IPS-18c (cell line): ENCODE data around the gene ZFYVE9.
"Not testable (repeated sequence)": the region's sequence is repeated elsewhere in the genome, so short reads cannot be mapped to it uniquely, and the experiment has no call there.

Experiments used
- H3K4me3 ChIP-seq: 2 replicates; pipeline ENCODE4 v1.7.0; 2013; ENCODE audit warnings: low read depth, mild to moderate bottlenecking, low read length, moderate library complexity; ENCODE audit not compliant: insufficient read depth
- H3K9me3 ChIP-seq: one replicate; pipeline ENCODE4 v1.6.1; 2013; ENCODE audit warnings: mild to moderate bottlenecking, low read length, moderate library complexity; ENCODE audit not compliant: control insufficient read depth, insufficient read depth

The ZFYVE9 gene, protein sequence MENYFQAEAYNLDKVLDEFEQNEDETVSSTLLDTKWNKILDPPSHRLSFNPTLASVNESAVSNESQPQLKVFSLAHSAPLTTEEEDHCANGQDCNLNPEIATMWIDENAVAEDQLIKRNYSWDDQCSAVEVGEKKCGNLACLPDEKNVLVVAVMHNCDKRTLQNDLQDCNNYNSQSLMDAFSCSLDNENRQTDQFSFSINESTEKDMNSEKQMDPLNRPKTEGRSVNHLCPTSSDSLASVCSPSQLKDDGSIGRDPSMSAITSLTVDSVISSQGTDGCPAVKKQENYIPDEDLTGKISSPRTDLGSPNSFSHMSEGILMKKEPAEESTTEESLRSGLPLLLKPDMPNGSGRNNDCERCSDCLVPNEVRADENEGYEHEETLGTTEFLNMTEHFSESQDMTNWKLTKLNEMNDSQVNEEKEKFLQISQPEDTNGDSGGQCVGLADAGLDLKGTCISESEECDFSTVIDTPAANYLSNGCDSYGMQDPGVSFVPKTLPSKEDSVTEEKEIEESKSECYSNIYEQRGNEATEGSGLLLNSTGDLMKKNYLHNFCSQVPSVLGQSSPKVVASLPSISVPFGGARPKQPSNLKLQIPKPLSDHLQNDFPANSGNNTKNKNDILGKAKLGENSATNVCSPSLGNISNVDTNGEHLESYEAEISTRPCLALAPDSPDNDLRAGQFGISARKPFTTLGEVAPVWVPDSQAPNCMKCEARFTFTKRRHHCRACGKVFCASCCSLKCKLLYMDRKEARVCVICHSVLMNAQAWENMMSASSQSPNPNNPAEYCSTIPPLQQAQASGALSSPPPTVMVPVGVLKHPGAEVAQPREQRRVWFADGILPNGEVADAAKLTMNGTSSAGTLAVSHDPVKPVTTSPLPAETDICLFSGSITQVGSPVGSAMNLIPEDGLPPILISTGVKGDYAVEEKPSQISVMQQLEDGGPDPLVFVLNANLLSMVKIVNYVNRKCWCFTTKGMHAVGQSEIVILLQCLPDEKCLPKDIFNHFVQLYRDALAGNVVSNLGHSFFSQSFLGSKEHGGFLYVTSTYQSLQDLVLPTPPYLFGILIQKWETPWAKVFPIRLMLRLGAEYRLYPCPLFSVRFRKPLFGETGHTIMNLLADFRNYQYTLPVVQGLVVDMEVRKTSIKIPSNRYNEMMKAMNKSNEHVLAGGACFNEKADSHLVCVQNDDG (N-terminal part only)

DNA sequence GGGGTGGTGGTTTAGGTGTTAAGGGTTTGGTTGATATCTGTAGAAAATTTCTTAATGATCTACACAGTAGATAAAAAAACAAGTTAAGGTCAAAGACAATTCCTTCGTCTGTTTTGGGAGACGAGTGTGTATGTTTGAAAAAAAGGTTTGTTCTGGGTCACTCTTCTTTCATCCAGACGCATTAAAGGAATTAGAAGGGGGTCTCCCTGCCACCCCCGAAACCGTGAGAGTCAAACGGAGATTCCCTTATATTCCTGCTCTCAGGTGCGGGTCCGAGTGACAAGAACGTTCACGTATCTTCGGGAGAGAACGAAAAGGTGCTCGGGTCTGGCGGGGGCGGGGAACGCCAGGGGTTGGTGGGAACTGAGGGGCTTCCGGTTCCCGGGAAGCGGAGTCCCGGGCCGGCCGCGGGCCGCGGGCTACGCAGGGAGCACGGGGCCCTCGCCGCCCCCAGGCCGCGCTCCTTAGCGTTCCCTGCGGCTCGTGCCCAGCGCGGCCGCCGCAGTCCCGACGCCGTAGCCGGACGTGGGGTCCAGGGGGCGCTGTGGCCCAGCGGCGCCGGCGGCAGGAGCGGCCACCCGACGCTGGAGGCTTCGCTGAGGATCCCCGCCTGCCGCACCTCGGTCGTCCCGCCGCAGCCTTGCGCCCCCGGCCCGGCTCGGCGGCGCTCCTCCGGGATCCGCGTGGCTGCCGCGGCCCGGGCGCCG is at the start of gene ZFYVE9:
Gene ZFYVE9 (plus strand): TSS at position 577 of the 707 bp plus-strand sequence. CDS start 91,118 bp downstream, outside the sequence.
- Histone ChIP-seq H3K9me3 (peaks cover 3% of the 10 kb centered on the region), H3K4me3 (peak within 1 kb of the TSS; percentile 97)

DNA sequence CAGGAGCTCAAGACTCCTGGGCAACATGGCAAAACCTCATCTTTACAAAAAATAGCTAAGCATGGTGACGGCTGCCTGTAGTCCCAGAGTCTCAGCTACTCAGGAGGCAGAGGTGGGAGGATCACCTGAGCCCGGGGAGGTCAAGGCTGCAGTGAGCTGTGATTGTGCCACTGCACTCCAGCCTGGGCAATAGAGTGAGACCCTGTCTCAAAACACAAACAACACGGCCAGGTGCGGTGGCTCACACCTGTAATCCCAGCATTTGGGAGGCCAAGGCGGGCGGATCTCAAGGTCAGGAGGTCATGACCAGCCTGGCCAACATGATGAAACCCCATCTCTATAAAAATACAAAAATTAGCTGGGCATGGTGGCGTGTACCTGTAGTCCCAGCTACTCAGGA is 47.6 kb upstream of the ZFYVE9 start:
- H3K9me3 ChIP-seq, result not testable (repeated sequence)

DNA sequence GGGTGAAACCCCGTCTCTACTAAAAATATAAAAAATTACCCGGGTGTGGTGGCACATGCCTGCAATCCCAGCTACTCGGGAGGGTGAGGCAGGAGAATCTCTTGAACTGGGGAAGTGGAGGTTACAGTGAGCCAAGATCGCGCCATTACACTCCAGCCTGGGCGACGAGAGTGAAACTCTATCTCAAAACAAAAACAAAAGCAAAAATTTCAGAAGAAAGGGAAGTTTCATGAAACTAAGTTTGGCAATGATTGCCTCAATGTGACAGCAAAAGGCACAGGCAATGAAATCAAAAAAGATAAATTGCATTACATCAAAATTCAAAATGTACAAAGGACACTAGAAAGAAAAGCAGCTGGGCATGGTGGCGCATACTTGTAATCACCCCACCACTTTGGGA is 45.7 kb upstream of the ZFYVE9 start:
- Histone ChIP-seq H3K4me3 (no peak overlapping the region), H3K9me3 (no peaks in the 10 kb centered on the region)

More for the DNA sequence above, 47.6 kb upstream of the ZFYVE9 start:
- not testable (repeated sequence) for H3K4me3 ChIP-seq

DNA sequence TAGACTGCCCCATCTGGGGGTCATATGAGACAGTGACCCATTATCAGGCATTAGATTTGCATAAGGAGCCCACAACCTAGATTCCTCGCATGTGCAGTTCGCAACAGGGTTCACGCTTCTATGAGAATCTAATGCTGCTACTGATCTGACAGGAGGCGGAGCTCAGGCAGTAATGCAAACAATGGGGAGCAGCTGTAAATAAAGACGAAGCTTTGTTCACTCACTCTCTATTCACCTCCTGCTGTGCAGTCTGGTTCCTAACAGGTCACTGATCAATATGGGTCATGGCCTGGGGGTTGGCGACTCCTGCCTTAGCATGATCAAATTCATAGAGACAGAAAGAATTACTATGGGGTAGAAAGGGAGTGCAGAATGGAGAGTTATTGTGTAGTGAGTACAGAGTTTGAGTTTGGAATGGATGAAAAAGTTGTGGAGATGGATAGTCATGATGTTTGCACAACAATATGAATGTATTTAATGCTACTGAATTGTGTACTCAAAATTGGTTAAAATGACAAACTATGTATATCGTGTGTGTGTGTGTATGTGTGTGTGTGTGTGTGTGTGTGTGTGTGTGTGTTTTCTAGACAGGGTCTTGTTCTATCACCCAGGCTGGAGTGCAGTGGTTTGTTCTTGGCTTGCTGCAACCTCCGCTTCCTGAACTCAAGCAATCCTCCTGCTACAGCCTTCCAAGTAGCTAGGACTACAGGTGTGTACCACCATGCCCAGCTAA is 43.6 kb upstream of the ZFYVE9 start:
- H3K9me3 ChIP-seq, result no peaks in the 10 kb centered on the region
- H3K4me3 ChIP-seq, result no peak overlapping the region

DNA sequence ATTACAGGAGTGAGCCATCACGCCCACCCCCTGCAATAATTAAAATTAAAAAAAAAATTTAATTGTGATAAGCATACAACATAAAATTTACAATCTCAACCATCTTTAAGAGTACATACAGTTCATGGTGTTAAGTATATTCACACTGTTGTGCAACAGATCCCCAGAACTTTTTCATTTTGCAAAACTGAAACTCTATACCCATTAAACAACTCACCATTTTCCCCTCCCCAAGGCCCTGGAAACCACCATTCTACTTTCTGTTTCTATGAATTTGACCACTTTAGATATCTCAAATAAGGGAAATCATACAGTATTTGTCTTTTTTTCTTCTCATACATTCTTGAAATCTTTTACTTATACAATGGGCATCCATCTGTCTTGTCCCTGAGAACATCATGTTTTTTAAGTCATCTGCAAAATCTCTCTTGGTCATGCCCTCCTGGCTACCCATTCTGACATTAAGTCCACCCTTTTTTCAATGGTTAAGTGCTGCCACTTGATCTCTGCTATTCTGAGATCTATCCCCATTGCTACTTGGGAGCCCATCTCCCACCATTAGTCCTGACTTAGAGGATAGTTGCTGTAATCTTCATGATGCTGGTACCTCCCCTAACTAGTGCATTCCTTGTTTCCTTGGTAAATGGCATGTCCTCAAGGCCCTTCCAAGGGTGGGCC is 39.4 kb upstream of the ZFYVE9 start:
- Histone ChIP-seq H3K9me3 (no peaks in the 10 kb centered on the region), H3K4me3 (no peak overlapping the region)

DNA sequence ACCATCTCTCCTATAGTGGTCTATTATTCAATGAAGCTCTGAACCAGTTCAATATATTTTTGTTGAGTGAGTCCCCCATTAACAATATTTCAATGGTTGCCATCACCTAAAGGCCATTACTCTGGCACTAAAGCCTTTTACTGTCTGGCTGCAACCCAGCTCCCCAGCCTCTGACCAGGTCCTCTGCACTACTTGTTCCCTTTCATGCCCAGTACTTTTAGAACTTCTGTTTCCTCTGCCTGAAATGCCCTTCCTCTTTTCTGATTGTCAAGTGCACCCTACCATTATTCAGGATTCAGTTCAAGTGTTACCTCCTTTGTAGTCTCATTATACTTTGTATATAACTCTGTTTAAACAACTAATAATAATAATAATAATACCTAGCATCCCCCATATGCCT is 30.4 kb upstream of the ZFYVE9 start:
- no peaks in the 10 kb centered on the region for H3K9me3 ChIP-seq
- H3K4me3 ChIP-seq, result no peak overlapping the region

DNA sequence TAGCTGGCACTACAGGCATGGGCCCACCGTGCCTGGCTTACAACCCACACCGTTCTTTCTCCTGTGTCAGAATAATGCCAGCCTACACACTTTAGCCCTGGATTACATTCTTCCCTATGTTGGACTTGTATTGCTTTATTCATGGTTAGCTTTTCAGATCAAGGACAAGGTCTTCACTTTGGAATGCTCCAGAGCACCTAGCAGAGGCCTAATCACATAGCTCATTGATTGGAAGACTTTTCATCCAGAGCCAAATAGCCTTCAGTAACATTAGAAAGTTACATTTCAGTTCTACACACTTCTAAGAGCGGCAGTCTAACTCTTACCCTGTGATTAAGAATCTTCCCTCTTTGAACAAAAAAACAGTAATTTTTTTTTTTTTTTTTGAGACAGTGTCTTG is 29.4 kb upstream of the ZFYVE9 start:
- H3K9me3 ChIP-seq, result no peaks in the 10 kb centered on the region

DNA sequence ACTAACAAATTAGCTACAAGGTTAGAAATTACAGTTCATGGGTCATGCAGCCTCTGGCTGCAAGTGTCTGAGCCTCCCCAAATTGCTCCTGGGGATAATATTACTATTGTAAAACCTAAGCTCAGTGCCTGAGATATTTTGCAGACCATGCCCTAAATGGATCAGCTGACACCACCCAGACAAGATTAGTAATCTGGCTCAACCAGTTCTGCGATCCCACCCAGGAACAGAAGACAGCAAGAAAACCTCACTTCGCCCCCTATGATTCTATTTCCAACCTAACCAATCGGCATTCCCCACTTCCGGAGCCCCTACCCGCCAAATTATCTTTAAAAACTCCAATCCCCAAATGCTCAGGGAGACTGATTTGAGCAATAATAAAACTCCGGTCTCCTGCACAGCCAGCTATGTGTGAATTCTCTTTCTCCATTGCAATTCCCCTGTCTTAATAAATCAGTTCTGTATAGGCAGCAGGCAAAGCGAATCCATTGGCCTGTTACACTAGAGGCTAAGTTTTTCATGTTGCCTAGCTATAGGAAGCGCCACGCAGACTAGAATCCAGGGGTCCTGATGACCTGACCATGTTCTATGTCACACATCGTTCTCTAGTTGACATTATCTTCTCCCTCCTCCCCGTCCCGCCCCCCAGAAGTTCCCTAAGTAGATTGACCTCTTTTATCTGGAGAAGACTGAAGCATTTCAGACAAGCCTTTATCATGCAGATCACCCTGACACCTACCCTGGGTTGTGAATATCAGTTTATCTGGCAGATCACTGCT is 22.4 kb upstream of the ZFYVE9 start:
- H3K4me3 ChIP-seq, result no peak overlapping the region
- H3K9me3 ChIP-seq, result no peaks in the 10 kb centered on the region

More for the DNA sequence above, 29.4 kb upstream of the ZFYVE9 start:
- H3K4me3 ChIP-seq, result no peak overlapping the region

DNA sequence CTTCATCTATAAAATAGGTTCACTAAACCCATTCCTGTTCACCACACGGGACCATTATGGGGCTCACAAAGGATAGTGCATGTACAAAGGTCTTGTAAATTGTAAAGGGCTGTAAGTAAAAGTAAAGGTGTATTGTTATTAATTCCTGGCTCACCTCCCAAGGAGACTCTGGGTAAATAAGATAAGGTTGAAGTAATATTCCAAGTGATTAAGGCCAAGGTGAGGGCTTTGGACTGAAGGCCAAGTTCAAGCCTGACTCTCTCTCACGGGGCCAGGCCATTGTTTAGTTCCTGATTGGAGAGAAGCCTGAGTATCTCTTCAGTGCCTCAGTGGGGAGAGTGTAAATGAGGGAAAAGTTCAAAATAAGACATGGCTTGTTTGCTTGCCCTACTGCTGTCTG is 19.5 kb upstream of the ZFYVE9 start:
- Histone ChIP-seq H3K9me3 (no peaks in the 10 kb centered on the region), H3K4me3 (no peak overlapping the region)

DNA sequence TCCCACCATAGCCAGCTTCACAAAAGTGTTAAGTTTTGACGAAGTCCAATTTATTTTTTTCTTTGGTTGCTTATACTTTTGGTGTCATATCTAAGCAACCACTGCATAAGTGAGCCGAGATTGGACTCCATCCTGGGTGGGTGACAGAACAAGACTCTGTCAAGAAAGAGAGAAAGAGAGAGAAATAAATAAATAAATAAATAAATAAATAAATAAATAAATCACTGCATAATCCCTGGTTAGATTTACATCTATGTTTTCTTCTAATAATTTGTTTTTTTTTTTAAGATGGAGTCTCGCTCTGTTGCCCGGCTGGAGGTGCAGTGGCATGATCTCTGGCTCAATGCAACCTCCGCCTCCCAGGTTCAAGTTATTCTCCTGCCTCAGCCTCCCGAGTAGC is 18.3 kb upstream of the ZFYVE9 start:
- H3K4me3 ChIP-seq, result no peak overlapping the region
- no peaks in the 10 kb centered on the region for H3K9me3 ChIP-seq

DNA sequence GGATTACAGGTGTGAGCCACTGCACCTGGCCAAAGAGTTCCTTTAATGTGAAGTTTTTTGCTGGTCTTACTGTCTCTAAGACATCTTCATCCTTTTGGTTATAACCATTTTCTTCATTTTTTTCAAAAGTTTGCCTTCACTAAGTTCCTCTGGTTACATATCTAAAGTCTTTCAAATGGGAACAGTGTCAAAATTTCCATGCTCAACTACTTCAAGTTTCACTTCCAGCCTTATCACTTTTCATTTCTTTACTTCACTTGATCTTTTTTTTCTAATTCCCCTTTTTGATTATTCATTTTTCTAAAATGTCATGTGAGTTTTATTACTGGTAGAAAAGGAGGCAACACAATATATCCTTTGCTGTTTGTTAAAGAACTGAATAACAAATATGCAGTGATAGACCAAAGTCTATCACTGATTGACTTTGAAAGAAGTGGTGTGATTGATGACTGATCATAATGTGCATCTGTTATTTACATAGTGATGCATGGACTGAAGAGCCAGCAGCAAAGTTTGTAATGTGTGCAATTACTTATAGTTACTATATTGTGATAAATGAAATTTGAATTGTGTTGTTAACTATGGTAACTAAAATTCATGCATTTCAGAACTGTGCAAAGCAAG is 16.0 kb upstream of the ZFYVE9 start:
- Histone ChIP-seq H3K4me3 (no peak overlapping the region), H3K9me3 (no peaks in the 10 kb centered on the region)

DNA sequence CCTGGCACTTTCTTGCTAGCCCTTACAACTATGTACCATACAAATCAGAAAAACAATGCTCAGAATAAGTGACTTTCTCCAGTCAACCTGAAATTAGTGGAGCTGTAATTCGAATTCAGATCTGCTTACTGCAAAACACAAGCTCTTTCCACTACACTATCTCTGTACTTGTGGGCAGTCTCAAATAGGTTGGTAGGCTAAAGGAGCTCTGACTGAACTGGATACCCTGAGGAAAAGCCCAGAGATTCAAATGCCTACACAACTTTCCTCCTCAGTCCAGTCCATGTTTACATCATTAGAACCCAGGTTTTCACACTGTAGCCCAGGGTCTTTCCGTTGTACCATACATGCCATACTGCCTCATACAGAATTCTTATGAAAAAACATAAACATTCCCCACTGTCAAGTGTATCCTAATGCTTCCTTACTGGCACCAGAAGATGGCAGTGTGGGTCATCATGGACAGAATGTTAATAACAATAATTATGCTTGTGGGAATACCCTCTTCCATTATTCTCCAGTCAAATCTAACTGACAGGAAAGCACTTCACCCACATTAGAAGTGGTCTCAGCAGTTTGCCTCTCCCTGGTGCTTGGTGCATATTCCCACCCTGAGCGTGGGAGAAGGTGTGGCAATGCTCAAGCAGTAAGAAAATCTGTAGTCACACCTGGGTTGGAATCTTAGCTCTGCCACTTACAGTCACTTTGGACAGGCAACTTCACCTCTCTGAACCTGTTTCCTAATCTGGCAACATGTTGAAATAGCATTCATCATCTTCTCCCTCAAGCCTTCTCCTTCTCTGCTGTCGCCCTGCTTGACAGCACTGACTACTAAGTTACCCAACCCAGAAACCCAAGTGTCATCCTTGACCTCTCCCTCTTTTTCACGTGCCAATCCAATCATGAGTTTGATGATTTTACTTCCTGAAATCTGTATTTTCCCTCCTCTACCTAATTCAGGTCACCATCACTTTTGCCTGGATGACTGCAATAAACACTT is 14.4 kb upstream of the ZFYVE9 start:
- Histone ChIP-seq H3K4me3 (no peak overlapping the region), H3K9me3 (no peaks in the 10 kb centered on the region)

DNA sequence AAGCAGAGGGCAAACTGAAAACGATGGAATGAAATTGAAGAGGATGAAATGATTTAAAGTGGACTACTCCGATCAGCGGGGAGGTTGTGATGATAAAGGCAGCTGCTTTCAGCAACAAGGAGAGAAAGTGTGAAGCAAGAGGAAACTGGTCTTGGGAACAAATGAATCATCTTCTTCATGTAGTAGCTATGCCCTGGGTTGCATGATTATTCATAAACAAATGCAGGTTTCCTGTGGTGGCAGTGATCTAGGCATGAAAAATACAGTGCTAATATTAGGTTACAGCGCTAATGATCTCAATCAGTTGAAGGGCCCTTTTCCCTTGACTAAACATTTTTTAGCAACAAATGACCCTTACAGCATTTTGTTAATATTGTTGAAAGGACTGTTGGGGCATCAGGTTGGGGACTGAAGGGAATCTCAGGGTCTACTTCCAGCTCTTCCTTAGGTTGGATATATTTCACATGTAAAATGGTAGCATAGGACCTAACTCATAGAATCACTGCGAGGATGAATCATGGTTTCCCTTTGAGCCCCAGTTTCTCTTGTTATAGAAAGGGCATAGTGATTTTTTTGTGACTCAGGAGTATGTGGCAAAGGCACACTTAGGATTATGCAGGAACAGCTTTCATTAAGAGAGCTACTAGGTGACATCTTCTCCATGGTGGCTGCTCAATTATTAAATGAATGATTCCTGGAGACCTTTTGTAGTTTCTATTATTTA is 1.9 kb upstream of the ZFYVE9 start:
- no peak overlapping the region for H3K4me3 ChIP-seq
- H3K9me3 ChIP-seq, result peaks cover 3% of the 10 kb centered on the region
